K562 (cell line): ENCODE results near the gene G6PD. TPM values are rescaled to one million over a fixed set of nuclear protein-coding genes. Genes with fewer than 3 reads are reported as not detected.

ENCODE experiments used
- ATAC-seq: fragments of 200-7000 bp; cut with Tn5 transposase; 3 replicates; pipeline ENCODE4 v1.9.1; 2020; ENCODE audit warnings: moderate library complexity
- BruUV-seq: library from RNA; stranded (reverse); fragments of 400-500 nt; replicated peaks from 2 replicates; lab custom pipeline; 2021; lab: Mats Ljungman, UMichigan
- CTCF ChIA-PET: fragments of 300-600 bp; formaldehyde crosslinking; extraction: SDS; loops from one replicate; lab custom pipeline; 2021; ENCODE audit warnings: low intra/inter-chr PET ratio; lab: Yijun Ruan, JAX
- POLR2A ChIA-PET: fragments of 300-600, 350-650 bp; sonication (Branson Sonifier 250); formaldehyde crosslinking; extraction: SDS; loops from one replicate; lab custom pipeline; 2021; ENCODE audit warnings: antibody characterized with exemption, inconsistent platforms; lab: Yijun Ruan, JAX
- DNase-seq, 4 experiments: peaks; one replicate each; pipeline versions ENCODE4 v3.0.0 to v3.0.0-alpha.2; 2011 to 2018; ENCODE audit warnings: low spot score in 3 of 4, mixed read lengths in 3 of 4; ENCODE audit errors: extremely low read depth in 1 of 4
- FAIRE-seq: peaks from 2 replicates; lab custom pipeline; 2011; peaks lifted over from hg19 to GRCh38; lab: Jason Lieb, UNC
- H2AFZ ChIP-seq: 2 replicates; pipeline ENCODE4 v1.6.0; 2011; ENCODE audit warnings: low read depth, low read length, control low read depth, inconsistent platforms
- H3K27ac ChIP-seq: fragments of 200-600 bp; 3 replicates; pipeline ENCODE4 v1.8.0; 2011; ENCODE audit warnings: low read depth, mild to moderate bottlenecking, control low read depth, inconsistent platforms, low read length, moderate library complexity, mixed read lengths; ENCODE audit errors: extremely low read depth
- H3K27me3 ChIP-seq, 2 experiments: fragments of 300-600 bp in 1 of 2; 2 replicates in 1 of 2; 3 replicates in 1 of 2; pipeline versions ENCODE4 v1.6.0 to v1.8.0; 2011; ENCODE audit warnings: inconsistent platforms in 2 of 2, low read length in 2 of 2, mild to moderate bottlenecking in 1 of 2, mixed read lengths in 1 of 2, moderate library complexity in 1 of 2; ENCODE audit not compliant: control insufficient read depth in 2 of 2, insufficient read depth in 2 of 2
- H3K36me3 ChIP-seq: fragments of 300-600 bp; 3 replicates; pipeline ENCODE4 v1.8.0; 2011; ENCODE audit warnings: mild to moderate bottlenecking, low read length, inconsistent platforms; ENCODE audit not compliant: control insufficient read depth, insufficient read depth
- H3K4me1 ChIP-seq, 2 experiments: fragments of 200-600 bp in 1 of 2; replicated peaks in 1 of 2; 2 replicates in 1 of 2; 3 replicates in 1 of 2; pipeline versions ENCODE4 v1.5.1 to v1.8.0; 2011; ENCODE audit warnings: inconsistent platforms in 2 of 2, low read length in 2 of 2, mild to moderate bottlenecking in 1 of 2, mixed read lengths in 1 of 2, moderate library complexity in 1 of 2; ENCODE audit not compliant: control insufficient read depth in 2 of 2, insufficient read depth in 2 of 2
- H3K4me2 ChIP-seq: 2 replicates; pipeline ENCODE4 v1.6.1; 2011; ENCODE audit warnings: low read length, control low read depth, inconsistent platforms, mixed read lengths; ENCODE audit not compliant: insufficient read depth
- H3K4me3 ChIP-seq: fragments of 200-600 bp; sonication (generic), shearing (Covaris generic); 2 replicates; pipeline ENCODE4 v1.5.1; 2016; ENCODE audit warnings: control low read depth, inconsistent platforms
- H3K79me2 ChIP-seq: fragments of 200-600 bp; 3 replicates; pipeline ENCODE4 v1.8.0; 2011; ENCODE audit warnings: low read length, inconsistent platforms; ENCODE audit not compliant: control insufficient read depth, insufficient read depth
- H3K9ac ChIP-seq, 2 experiments: 2 replicates each; pipeline versions ENCODE4 v1.6.0 to v1.6.1; 2011; ENCODE audit warnings: low read depth in 2 of 2, low read length in 2 of 2, control low read depth in 1 of 2, inconsistent platforms in 1 of 2, mild to moderate bottlenecking in 1 of 2, mixed read lengths in 1 of 2; ENCODE audit not compliant: insufficient read depth in 1 of 2
- H3K9me1 ChIP-seq: one replicate; pipeline ENCODE4 v1.6.0; 2011; ENCODE audit warnings: inconsistent platforms, mild to moderate bottlenecking, low read length, moderate library complexity; ENCODE audit not compliant: control insufficient read depth, insufficient read depth
- H3K9me3 ChIP-seq: replicated peaks from 2 replicates; pipeline ENCODE4 v1.5.1; 2011; ENCODE audit warnings: low read depth, low read length, inconsistent platforms; ENCODE audit not compliant: control insufficient read depth, insufficient read depth
- H4K20me1 ChIP-seq: replicated peaks from 2 replicates; pipeline ENCODE4 v1.6.1; 2011; ENCODE audit warnings: low read length, inconsistent platforms, mixed read lengths; ENCODE audit not compliant: control insufficient read depth, insufficient read depth
- CTCF ChIP-seq, 3 experiments: IDR thresholded peaks in 2 of 3; conservative IDR thresholded peaks in 1 of 3; 2 replicates each; pipeline ENCODE4 v1.5.1; 2011 to 2012; ENCODE audit warnings: low read length in 3 of 3, mild to moderate bottlenecking in 3 of 3, control low read depth in 2 of 3, improper control_type of control experiment in 1 of 3, inconsistent platforms in 1 of 3, low read depth in 1 of 3, mixed read lengths in 1 of 3, moderate library complexity in 1 of 3; ENCODE audit not compliant: insufficient read depth in 2 of 3
- POLR2A ChIP-seq: fragments of 450-650 bp; conservative IDR thresholded peaks from 2 replicates; pipeline ENCODE4 v1.6.1; 2016
- POLR2G ChIP-seq: fragments of 200-400 bp; formaldehyde crosslinking; IDR thresholded peaks from 2 replicates; pipeline ENCODE4 v1.6.1; 2017; ENCODE audit warnings: low read depth, mild to moderate bottlenecking, antibody characterized with exemption, low read length, moderate library complexity
- RBFOX2 ChIP-seq: fragments of 200-400 bp; formaldehyde crosslinking; IDR thresholded peaks from 2 replicates; pipeline ENCODE4 v1.6.1; 2017; ENCODE audit warnings: low read depth, mild to moderate bottlenecking, low read length, moderate library complexity
- SUPT5H ChIP-seq: fragments of 450-650 bp; IDR thresholded peaks from 2 replicates; pipeline ENCODE4 v1.6.1; 2016
- ZFP36 ChIP-seq: fragments of 150-350 bp; IDR thresholded peaks from 2 replicates; pipeline ENCODE4 v1.6.1; 2018; ENCODE audit warnings: low read length, low read depth; ENCODE audit not compliant: partially characterized antibody
- WGBS: fragments of 100-300 bp; shearing (Covaris generic); methylation state at CpG from one replicate; pipeline ENCODE4 v1.1.6; 2016; ENCODE audit warnings: low coverage, mixed read lengths; ENCODE audit not compliant: insufficient coverage; ENCODE audit errors: missing lambda C conversion rate; 5-methylcytosine and 5-hydroxymethylcytosine counted together
- in situ Hi-C: fragments of 300-500 bp; cut with MboI; formaldehyde crosslinking; loops from 4 replicates; pipeline ENCODE4 v1.15.0; 2018; ENCODE audit warnings: inconsistent platforms, mixed read lengths
- intact Hi-C: fragments of 100-400 bp; cut with micrococcal nuclease; formaldehyde crosslinking; loops from 2 replicates; pipeline ENCODE4 v1.14.2; 2022
- polyA plus RNA-seq, 8 experiments: library from polyadenylated mRNA; depleted of rRNA in 4 of 8; stranded (reverse) in 5 of 8; unstranded in 3 of 8; fragments of >200 nt; fragmentation: Nextera tagmentation in 2 of 8; fragmentation: Illumina TruSeq in 1 of 8; extraction: Ambion mirVana in 2 of 8; extraction: Trizol in 1 of 8; gene quantifications; 2 replicates each; pipeline versions ENCODE4 v1.2.1 to v1.2.3, GENCODE V29; 2011 to 2014; ENCODE audit warnings: inconsistent platforms in 1 of 8, missing spikeins in 1 of 8
- total RNA-seq, 7 experiments: library from RNA; depleted of rRNA in 6 of 7; stranded (reverse); fragments of >200 nt in 6 of 7; fragmentation: Illumina TruSeq in 2 of 7; extraction: Trizol in 2 of 7; gene quantifications; 2 replicates each; pipeline versions ENCODE4 v1.2.1 to v1.2.3, GENCODE V29; 2011 to 2021; ENCODE audit warnings: low replicate concordance in 1 of 7

The G6PD gene
- total and polyA plus RNA-seq, 9 of the 15 experiments (the other 6 are each of a cell fraction or from before 2014, with no cell fraction given) = 2.9 to 222 (median 66.4) TPM

GRCh38 chrX:154531626-154532025 lies 15.0 kb downstream of the G6PD start (continued):
- no peak for TF ChIP-seq ZFP36

GRCh38 chrX:154530286-154530685 lies 16.4 kb downstream of the G6PD start:
- ATAC-seq = no peak
- H3K4me1 ChIP-seq = peaks cover 11 to 37% of the 10 kb centered on the region in 2 experiments; a peak in 4 of 5 replicates
- in situ Hi-C loops = loop anchor here (10.0 to 25.0 kb wide), 3 partner anchors 125 to 368 kb away; partner anchors contain the start of genes DNASE1L1, EMD and FLNA
- ChIA-PET CTCF (no interaction called here), POLR2A (interaction anchor here (1.1 kb wide), 1 partner anchor 132 kb away, joined by 4 read pairs; the partner anchor contains the start of gene RPL10)
- no peaks in the 10 kb centered on the region for H4K20me1 ChIP-seq
- no peak overlapping the region for H3K27ac ChIP-seq
- H3K79me2 ChIP-seq = peaks cover 5% of the 10 kb centered on the region; the same call in 2 of the 3 replicates
- H2AFZ ChIP-seq = no peak overlapping the region
- no peak overlapping the region for H3K4me2 ChIP-seq
- 86% methylated on average over 5 of the region's 11 CpGs for WGBS
- no peaks in the 10 kb centered on the region for H3K27me3 ChIP-seq
- no peaks in the 10 kb centered on the region for H3K9me3 ChIP-seq
- intact Hi-C loops = no loop called here
- TF ChIP-seq CTCF (IDR thresholded peaks at IDR 0.05 in 2 of 3, conservative IDR thresholded peaks at IDR 0.05 in 1 of 3; ENCODE audit: insufficient read depth in 2 of 3, low read depth in 1 of 3, low read length in 3 of 3) (no peak), RBFOX2 (peak; percentile 46; the same call in 1 of the 2 replicates), POLR2G (peak; percentile 67), POLR2A (peak; percentile 4; the same call in 1 of the 2 replicates), SUPT5H (peak; percentile 3; the same call in 1 of the 2 replicates)
- BruUV-seq = no TSS peak
- peak overlapping the region in 1 of 2 experiments; percentile 69; a peak in 2 of 4 replicates for H3K9ac ChIP-seq
- FAIRE-seq = no peak
- peaks cover 46% of the 10 kb centered on the region; the same call in 2 of the 3 replicates for H3K36me3 ChIP-seq
- no peak overlapping the region for H3K4me3 ChIP-seq
- no peak for DNase-seq
- H3K9me1 ChIP-seq = no peaks in the 10 kb centered on the region
